ENCODE data around the gene KREMEN2. TPM values are rescaled to one million over a fixed set of nuclear protein-coding genes. Genes with fewer than 3 reads are reported as not detected.

Gene KREMEN2
- total RNA-seq, 1 experiment from 2014 or later: 8.4 TPM

GRCh38 chr16:2976201-2976600 lies 12.1 kb downstream of the KREMEN2 start:
- BruUV-seq (replicated peaks): no TSS peak
- peaks cover 10% of the 10 kb centered on the region for H3K79me2 ChIP-seq (ENCODE audit: low read depth)
- no peaks in the 10 kb centered on the region for H3K9me2 ChIP-seq (ENCODE audit: insufficient read depth)
- no peaks in the 10 kb centered on the region for H3K27me3 ChIP-seq (ENCODE audit: insufficient read depth, low read depth)
- intact Hi-C loops (cut with micrococcal nuclease; ENCODE audit: unreplicated experiment): no loop called here
- H2AFZ ChIP-seq: no peak overlapping the region
- H3K9me3 ChIP-seq (ENCODE audit: insufficient read depth, low read depth): no peaks in the 10 kb centered on the region
- ChIA-PET POLR2A (ENCODE audit: unreplicated experiment) (interaction anchor here (0.6 kb wide), 1 partner anchor 12 kb away, joined by 3 read pairs; no protein-coding TSS in a partner anchor), CTCF (no interaction called here)
- TF ChIP-seq EZH2 (IDR thresholded peaks at IDR 0.05; ENCODE audit: low read depth) (no peak), CTCF (conservative IDR thresholded peaks at IDR 0.05) (no peak)
- no peaks in the 10 kb centered on the region; the same call in 1 of the 2 replicates for H4K20me1 ChIP-seq (ENCODE audit: insufficient read depth)
- peaks cover 11% of the 10 kb centered on the region for H3K4me1 ChIP-seq (replicated peaks; ENCODE audit: insufficient read depth)
- no peaks in the 10 kb centered on the region for H3K36me3 ChIP-seq (ENCODE audit: low read depth)
- H3K4me2 ChIP-seq: no peak overlapping the region
- H3F3A ChIP-seq (ENCODE audit: insufficient read depth, low read depth): peaks cover 14% of the 10 kb centered on the region; the same call in 1 of the 2 replicates
- H3K4me3 ChIP-seq: no peak overlapping the region
- H3K27ac ChIP-seq: no peak overlapping the region
- no peak for DNase-seq

- H3K4me2 ChIP-seq: no peak overlapping the region
- no peak for DNase-seq
- H3K4me3 ChIP-seq: no peak overlapping the region
- TF ChIP-seq CTCF (conservative IDR thresholded peaks at IDR 0.05) (no peak), EZH2 (IDR thresholded peaks at IDR 0.05; ENCODE audit: low read depth) (no peak)
- POLR2A ChIA-PET (ENCODE audit: unreplicated experiment): no interaction called here
- H3K9me3 ChIP-seq (ENCODE audit: insufficient read depth, low read depth): no peaks in the 10 kb centered on the region
- H3K27me3 ChIP-seq (ENCODE audit: insufficient read depth, low read depth): no peaks in the 10 kb centered on the region
- CTCF ChIA-PET: no interaction called here
- no peak overlapping the region for H3K27ac ChIP-seq
- H4K20me1 ChIP-seq (ENCODE audit: insufficient read depth): no peaks in the 10 kb centered on the region; the same call in 1 of the 2 replicates
- no TSS peak for BruUV-seq (replicated peaks)
- no peaks in the 10 kb centered on the region for H3K9me2 ChIP-seq (ENCODE audit: insufficient read depth)
- peaks cover 10% of the 10 kb centered on the region for H3K79me2 ChIP-seq (ENCODE audit: low read depth)
- H3K4me1 ChIP-seq (replicated peaks; ENCODE audit: insufficient read depth): peaks cover 13% of the 10 kb centered on the region
- H3K36me3 ChIP-seq (ENCODE audit: low read depth): no peaks in the 10 kb centered on the region
- H3F3A ChIP-seq (ENCODE audit: insufficient read depth, low read depth): peaks cover 19% of the 10 kb centered on the region; the same call in 1 of the 2 replicates
- no peak overlapping the region for H2AFZ ChIP-seq
- intact Hi-C loops (cut with micrococcal nuclease; ENCODE audit: unreplicated experiment): no loop called here
Observed at GRCh38 chr16:2976673-2977072, 12.6 kb downstream of the KREMEN2 start.

GRCh38 chr16:2977440-2977839 lies 13.4 kb downstream of the KREMEN2 start:
- Histone ChIP-seq H3K4me1 (replicated peaks; ENCODE audit: insufficient read depth) (peaks cover 13% of the 10 kb centered on the region), H3F3A (ENCODE audit: insufficient read depth, low read depth) (peaks cover 21% of the 10 kb centered on the region; the same call in 1 of the 2 replicates), H3K27me3 (ENCODE audit: insufficient read depth, low read depth) (no peaks in the 10 kb centered on the region), H3K27ac (no peak overlapping the region), H3K9me3 (ENCODE audit: insufficient read depth, low read depth) (no peaks in the 10 kb centered on the region), H3K79me2 (ENCODE audit: low read depth) (peaks cover 10% of the 10 kb centered on the region), H3K4me2 (no peak overlapping the region), H2AFZ (no peak overlapping the region), H3K9me2 (ENCODE audit: insufficient read depth) (no peaks in the 10 kb centered on the region), H3K4me3 (no peak overlapping the region), H4K20me1 (ENCODE audit: insufficient read depth) (no peaks in the 10 kb centered on the region; the same call in 1 of the 2 replicates), H3K36me3 (ENCODE audit: low read depth) (no peaks in the 10 kb centered on the region)
- ChIA-PET POLR2A (ENCODE audit: unreplicated experiment) (no interaction called here), CTCF (no interaction called here)
- TF ChIP-seq EZH2 (IDR thresholded peaks at IDR 0.05; ENCODE audit: low read depth): no peak
- no peak for TF ChIP-seq CTCF (conservative IDR thresholded peaks at IDR 0.05)
- DNase-seq: no peak
- intact Hi-C loops (cut with micrococcal nuclease; ENCODE audit: unreplicated experiment): no loop called here
- BruUV-seq (replicated peaks): no TSS peak

All from PC-9 (cell line).